Choroid plexus epithelial cell (primary cell): ENCODE results near the gene RPS6KA1.

Experiments
- DNase-seq: peaks from one replicate; pipeline ENCODE4 v3.0.0-alpha.2; 2010; ENCODE audit warnings: low read depth
- H3K4me3 ChIP-seq: 2 replicates; pipeline ENCODE4 v1.5.1; 2011; ENCODE audit warnings: low read depth, mild to moderate bottlenecking, control low read depth, low read length, moderate library complexity
- TF ChIP-seq, protein P1 (sequence below): conservative IDR thresholded peaks from 2 replicates; pipeline ENCODE4 v1.5.1; 2011; ENCODE audit warnings: low read depth, mild to moderate bottlenecking, control low read depth, inconsistent platforms, low read length, moderate library complexity

RPS6KA1 gene

DNA sequence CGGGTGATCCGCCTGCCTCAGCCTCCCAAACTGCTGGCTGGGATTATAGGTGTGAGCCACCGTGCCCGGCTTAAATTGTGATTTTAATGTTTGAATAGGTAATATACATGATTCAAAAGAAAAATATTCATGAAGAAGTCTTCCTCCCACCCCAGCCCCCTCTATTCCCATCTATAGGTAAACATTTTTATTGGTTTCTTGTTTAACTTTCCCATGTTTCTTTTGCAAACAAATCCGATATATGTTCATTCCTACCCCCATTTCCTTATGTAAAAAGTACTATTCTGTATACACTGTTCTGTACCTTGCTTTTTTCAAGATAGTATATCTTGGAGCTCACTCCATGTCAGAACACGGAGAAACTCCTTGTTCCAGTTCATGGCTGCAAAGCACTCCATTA lies 23.2 kb downstream of the RPS6KA1 start:
- TF ChIP-seq, protein P1, sequence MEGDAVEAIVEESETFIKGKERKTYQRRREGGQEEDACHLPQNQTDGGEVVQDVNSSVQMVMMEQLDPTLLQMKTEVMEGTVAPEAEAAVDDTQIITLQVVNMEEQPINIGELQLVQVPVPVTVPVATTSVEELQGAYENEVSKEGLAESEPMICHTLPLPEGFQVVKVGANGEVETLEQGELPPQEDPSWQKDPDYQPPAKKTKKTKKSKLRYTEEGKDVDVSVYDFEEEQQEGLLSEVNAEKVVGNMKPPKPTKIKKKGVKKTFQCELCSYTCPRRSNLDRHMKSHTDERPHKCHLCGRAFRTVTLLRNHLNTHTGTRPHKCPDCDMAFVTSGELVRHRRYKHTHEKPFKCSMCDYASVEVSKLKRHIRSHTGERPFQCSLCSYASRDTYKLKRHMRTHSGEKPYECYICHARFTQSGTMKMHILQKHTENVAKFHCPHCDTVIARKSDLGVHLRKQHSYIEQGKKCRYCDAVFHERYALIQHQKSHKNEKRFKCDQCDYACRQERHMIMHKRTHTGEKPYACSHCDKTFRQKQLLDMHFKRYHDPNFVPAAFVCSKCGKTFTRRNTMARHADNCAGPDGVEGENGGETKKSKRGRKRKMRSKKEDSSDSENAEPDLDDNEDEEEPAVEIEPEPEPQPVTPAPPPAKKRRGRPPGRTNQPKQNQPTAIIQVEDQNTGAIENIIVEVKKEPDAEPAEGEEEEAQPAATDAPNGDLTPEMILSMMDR, result no peak
- H3K4me3 ChIP-seq, result no peak overlapping the region
- DNase-seq, result no peak

GRCh38 chr1:26553942-26554682 lies 24.6 kb downstream of the RPS6KA1 start:
- TF ChIP-seq, protein P1, result no peak
- no peak overlapping the region for H3K4me3 ChIP-seq
- no peak for DNase-seq

- H3K4me3 ChIP-seq, result no peak overlapping the region
- DNase-seq, result no peak
- TF ChIP-seq, protein P1, result no peak
Measured at GRCh38 chr1:26554781-26555180, 25.2 kb downstream of the RPS6KA1 start.

GRCh38 chr1:26555550-26555981 lies 26.0 kb downstream of the RPS6KA1 start:
- no peak overlapping the region for H3K4me3 ChIP-seq
- TF ChIP-seq, protein P1, result no peak
- no peak for DNase-seq

DNA sequence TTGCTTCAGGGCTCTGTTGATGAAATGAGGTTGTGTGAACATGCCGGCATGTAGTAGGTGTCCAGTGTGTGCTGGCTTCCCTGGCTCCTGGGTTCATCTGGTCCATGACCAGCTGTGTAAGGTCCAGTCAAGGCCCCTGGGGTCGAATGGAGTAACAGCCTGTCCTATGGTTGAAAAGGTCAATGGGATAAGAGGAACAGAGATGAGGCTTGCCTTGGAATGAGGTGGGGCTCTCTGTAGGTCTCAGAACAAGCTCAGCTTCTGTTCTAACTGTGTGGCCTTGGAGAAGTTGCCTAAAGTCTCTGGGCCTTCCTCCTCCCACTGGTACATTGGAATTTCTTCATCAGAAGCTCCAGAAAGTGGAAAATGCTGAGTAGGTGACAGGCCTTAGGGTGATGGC lies 26.6 kb downstream of the RPS6KA1 start:
- no peak overlapping the region for H3K4me3 ChIP-seq
- DNase-seq, result no peak
- TF ChIP-seq, protein P1, result no peak

DNA sequence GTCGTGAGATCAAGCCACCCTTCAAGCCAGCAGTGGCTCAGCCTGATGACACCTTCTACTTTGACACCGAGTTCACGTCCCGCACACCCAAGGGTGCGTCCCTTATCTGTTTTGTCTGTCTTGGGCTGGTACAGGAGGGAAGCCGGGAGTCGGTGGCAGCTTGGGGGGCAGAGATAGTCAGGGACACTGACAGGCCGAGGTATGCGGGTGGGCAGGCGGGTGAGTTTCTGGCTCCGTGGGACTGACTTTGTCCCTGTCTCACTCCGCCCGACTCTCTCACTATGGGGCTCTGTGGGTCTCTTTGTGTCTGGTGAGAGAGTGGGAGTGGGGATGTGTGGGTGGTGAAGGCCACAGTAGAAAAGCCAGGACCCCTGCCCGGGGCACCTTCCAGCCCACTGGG lies 27.4 kb downstream of the RPS6KA1 start:
- TF ChIP-seq, protein P1, result no peak
- no peak overlapping the region for H3K4me3 ChIP-seq
- no peak for DNase-seq

- DNase-seq, result no peak
- H3K4me3 ChIP-seq, result no peak overlapping the region
- TF ChIP-seq, protein P1, result no peak
Measured at GRCh38 chr1:26558685-26559048, 29.1 kb downstream of the RPS6KA1 start.
